ENCODE results near the gene FGD6. TPM values are rescaled to one million over a fixed set of nuclear protein-coding genes. Genes with fewer than 3 reads are reported as not detected.

Gene FGD6
- total and polyA plus RNA-seq, 2 donors (not counting 1 experiment from before 2014, with no cell fraction given): 1.2 to 8.4 TPM

- Histone ChIP-seq H3K9me3 (ENCODE audit: control extremely low read depth in 1 of 3, control insufficient read depth in 2 of 3, insufficient read depth in 1 of 3, low read length in 2 of 3) (no peaks in the 10 kb centered on the region), H3K27me3 (replicated peaks in 1 of 4; ENCODE audit: control extremely low read depth in 1 of 4, control insufficient read depth in 3 of 4, insufficient read depth in 4 of 4, low read length in 3 of 4) (no peaks in the 10 kb centered on the region), H4K20me1 (ENCODE audit: control insufficient read depth, insufficient read depth, low read length, poor library complexity, severe bottlenecking) (no peaks in the 10 kb centered on the region), H3K4me1 (ENCODE audit: control insufficient read depth in 2 of 2, insufficient read depth in 2 of 2, low read length in 2 of 2) (peaks cover 0 to 2% of the 10 kb centered on the region in 2 donors), H2AFZ (ENCODE audit: insufficient read depth, low read depth, low read length, poor library complexity, severe bottlenecking) (no peak overlapping the region), H3K4me3 (ENCODE audit: control extremely low read depth in 1 of 5, extremely low read depth in 1 of 5, insufficient read depth in 1 of 5, low read depth in 2 of 5, low read length in 4 of 5) (no peak overlapping the region), H3K36me3 (replicated peaks in 1 of 2; ENCODE audit: control extremely low read depth in 1 of 2, control insufficient read depth in 1 of 2, extremely low read depth in 1 of 2, insufficient read depth in 2 of 2, low read length in 1 of 2) (no peaks in the 10 kb centered on the region), H3K4me2 (replicated peaks; ENCODE audit: low read depth, low read length, poor library complexity, severe bottlenecking) (no peak overlapping the region), H3K27ac (ENCODE audit: low read length in 2 of 2) (no peak overlapping the region), H3K79me2 (ENCODE audit: control insufficient read depth, insufficient read depth, low read length) (no peaks in the 10 kb centered on the region), H3K9ac (ENCODE audit: low read length) (no peak overlapping the region)
- WGBS (ENCODE audit: insufficient coverage): 94% methylated on average over 8 of the region's 11 CpGs
- ChIA-PET CTCF (interaction anchor here (0.6 kb wide), 1 partner anchor 482 kb away, joined by 3 read pairs; no protein-coding TSS in a partner anchor), POLR2A (no interaction called here)
- Mint-ChIP-seq H3K27ac (no peak overlapping the region), H3K27me3 (no peaks in the 10 kb centered on the region), H3K9me3 (ENCODE audit: insufficient read depth) (no peaks in the 10 kb centered on the region), H3K4me1 (peaks cover 15% of the 10 kb centered on the region), H3K4me3 (no peak overlapping the region)
- TF ChIP-seq CTCF (IDR thresholded peaks at IDR 0.05) (no peak), EZH2 (IDR thresholded peaks at IDR 0.05; ENCODE audit: borderline replicate concordance, insufficient read depth, low read depth, low read length, poor library complexity, severe bottlenecking) (no peak)
- intact Hi-C loops (cut with micrococcal nuclease): no loop called here
- ATAC-seq (ENCODE audit: low read depth) (no peak), DNase-seq (no peak)
Observed at GRCh38 chr12:95100264-95101190, 116.7 kb downstream of the FGD6 start.

- ATAC-seq (ENCODE audit: low read depth): no peak
- CTCF ChIA-PET: no interaction called here
- Histone ChIP-seq H2AFZ (ENCODE audit: insufficient read depth, low read depth, low read length, poor library complexity, severe bottlenecking) (no peak overlapping the region), H3K4me1 (ENCODE audit: control insufficient read depth in 2 of 2, insufficient read depth in 2 of 2, low read length in 2 of 2) (peaks cover 0 to 2% of the 10 kb centered on the region in 2 donors), H3K36me3 (replicated peaks in 1 of 2; ENCODE audit: control extremely low read depth in 1 of 2, control insufficient read depth in 1 of 2, extremely low read depth in 1 of 2, insufficient read depth in 2 of 2, low read length in 1 of 2) (no peaks in the 10 kb centered on the region), H3K4me3 (ENCODE audit: control extremely low read depth in 1 of 5, extremely low read depth in 1 of 5, insufficient read depth in 1 of 5, low read depth in 2 of 5, low read length in 4 of 5) (no peak overlapping the region), H3K79me2 (ENCODE audit: control insufficient read depth, insufficient read depth, low read length) (no peaks in the 10 kb centered on the region), H3K9ac (ENCODE audit: low read length) (no peak overlapping the region), H3K27me3 (replicated peaks in 1 of 4; ENCODE audit: control extremely low read depth in 1 of 4, control insufficient read depth in 3 of 4, insufficient read depth in 4 of 4, low read length in 3 of 4) (no peaks in the 10 kb centered on the region), H3K9me3 (ENCODE audit: control extremely low read depth in 1 of 3, control insufficient read depth in 2 of 3, insufficient read depth in 1 of 3, low read length in 2 of 3) (no peaks in the 10 kb centered on the region), H3K4me2 (replicated peaks; ENCODE audit: low read depth, low read length, poor library complexity, severe bottlenecking) (no peak overlapping the region), H4K20me1 (ENCODE audit: control insufficient read depth, insufficient read depth, low read length, poor library complexity, severe bottlenecking) (no peaks in the 10 kb centered on the region), H3K27ac (ENCODE audit: low read length in 2 of 2) (no peak overlapping the region)
- H3K4me1 Mint-ChIP-seq: peaks cover 15% of the 10 kb centered on the region
- intact Hi-C loops (cut with micrococcal nuclease): no loop called here
- no peak for DNase-seq
- H3K4me3 Mint-ChIP-seq: no peak overlapping the region
- no peak overlapping the region for H3K27ac Mint-ChIP-seq
- 100% methylated on average over 2 of the region's 4 CpGs for WGBS (ENCODE audit: insufficient coverage)
- POLR2A ChIA-PET: no interaction called here
- TF ChIP-seq EZH2 (IDR thresholded peaks at IDR 0.05; ENCODE audit: borderline replicate concordance, insufficient read depth, low read depth, low read length, poor library complexity, severe bottlenecking) (no peak), CTCF (IDR thresholded peaks at IDR 0.05) (no peak)
- no peaks in the 10 kb centered on the region for H3K9me3 Mint-ChIP-seq (ENCODE audit: insufficient read depth)
- H3K27me3 Mint-ChIP-seq: no peaks in the 10 kb centered on the region
Observed at GRCh38 chr12:95099270-95099790, 117.9 kb downstream of the FGD6 start.
